GM12864 (cell line): ENCODE data around the gene CHI3L2.
"Not testable (repeated sequence)": the region's sequence is repeated elsewhere in the genome, so short reads cannot be mapped to it uniquely, and the experiment has no call there.

ENCODE experiments used
- DNase-seq: peaks from one replicate; pipeline ENCODE4 v3.0.0-alpha.2; 2011; ENCODE audit warnings: low read depth
- H3K4me3 ChIP-seq: 2 replicates; pipeline ENCODE4 v1.5.1; 2011; ENCODE audit warnings: mild to moderate bottlenecking, low read depth, low read length, control low read depth
- CTCF ChIP-seq: IDR thresholded peaks from 2 replicates; pipeline ENCODE4 v1.5.1; 2011; ENCODE audit warnings: low read depth, mild to moderate bottlenecking, moderate library complexity, low read length, control low read depth, inconsistent platforms; ENCODE audit errors: missing control alignments

CHI3L2 gene

DNA sequence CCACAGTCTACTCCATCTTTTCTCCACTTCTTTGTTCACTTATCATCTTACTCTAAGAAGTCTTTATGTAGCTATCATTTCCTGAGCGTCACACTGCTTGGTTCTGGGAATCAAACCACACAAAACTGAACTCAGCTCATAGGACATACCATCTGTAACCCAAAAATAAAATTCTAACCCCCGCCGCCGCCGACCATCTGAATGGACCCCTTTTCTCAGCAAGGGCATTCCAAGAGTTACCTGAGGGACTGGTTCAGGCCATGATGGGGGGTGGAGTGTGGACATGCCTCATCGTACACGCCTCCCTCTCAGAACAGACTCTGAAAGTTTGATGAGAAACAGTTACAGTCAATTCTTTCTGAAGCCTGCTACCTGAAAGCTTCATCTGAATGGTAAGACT lies 12.6 kb upstream of the CHI3L2 start:
- peak overlapping the region; percentile 17; the same call in 1 of the 2 replicates for H3K4me3 ChIP-seq
- no peak for TF ChIP-seq CTCF
- peak; percentile 79 for DNase-seq

DNA sequence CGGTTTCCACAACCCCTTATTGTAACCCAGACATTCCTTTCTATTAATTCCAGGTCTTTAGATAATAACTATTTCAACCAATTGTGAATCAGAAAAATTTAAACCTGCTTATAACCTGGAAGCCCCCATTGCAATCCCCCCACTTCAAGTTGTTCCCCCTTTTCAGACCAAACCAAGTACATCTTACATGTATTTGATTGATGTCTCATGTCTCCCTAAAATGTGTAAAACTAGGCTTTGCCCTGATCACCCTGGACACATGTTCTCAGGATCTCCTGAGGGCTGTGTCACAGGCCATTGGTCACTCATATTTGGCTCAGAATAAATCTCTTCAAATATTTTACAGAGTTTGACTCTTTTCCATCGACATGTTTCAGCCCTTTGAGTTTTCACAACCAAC lies 12.2 kb upstream of the CHI3L2 start:
- not testable (repeated sequence) for DNase-seq
- peak overlapping the region; percentile 17; the same call in 1 of the 2 replicates for H3K4me3 ChIP-seq

DNA sequence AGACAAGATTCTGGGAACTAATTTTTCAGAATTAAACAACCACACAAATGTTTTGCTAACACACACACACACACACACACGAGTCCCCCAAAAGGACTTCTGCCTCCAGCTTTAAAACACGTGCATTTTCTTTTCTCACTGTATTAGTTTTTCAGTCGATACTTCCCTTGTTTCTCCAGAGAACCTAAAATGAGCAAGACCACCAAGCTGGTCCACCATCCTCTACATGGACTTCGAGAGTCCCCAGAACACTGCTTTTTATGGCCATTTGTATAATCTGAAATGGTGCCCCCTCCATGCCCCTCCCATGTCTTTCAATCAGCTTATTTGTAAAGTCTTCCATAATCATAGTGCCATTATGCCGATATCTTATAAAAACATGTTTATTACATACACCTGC lies 10.8 kb upstream of the CHI3L2 start:
- TF ChIP-seq CTCF: no peak
- no peak for DNase-seq
- no peak overlapping the region; the same call in 1 of the 2 replicates for H3K4me3 ChIP-seq

GRCh38 chr1:111217183-111217910 lies 10.2 kb upstream of the CHI3L2 start:
- TF ChIP-seq CTCF: no peak
- no peak overlapping the region for H3K4me3 ChIP-seq
- DNase-seq: no peak

- no peak for TF ChIP-seq CTCF
- no peak overlapping the region for H3K4me3 ChIP-seq
- DNase-seq: no peak
Measured at GRCh38 chr1:111218701-111219556, 8.6 kb upstream of the CHI3L2 start.

DNA sequence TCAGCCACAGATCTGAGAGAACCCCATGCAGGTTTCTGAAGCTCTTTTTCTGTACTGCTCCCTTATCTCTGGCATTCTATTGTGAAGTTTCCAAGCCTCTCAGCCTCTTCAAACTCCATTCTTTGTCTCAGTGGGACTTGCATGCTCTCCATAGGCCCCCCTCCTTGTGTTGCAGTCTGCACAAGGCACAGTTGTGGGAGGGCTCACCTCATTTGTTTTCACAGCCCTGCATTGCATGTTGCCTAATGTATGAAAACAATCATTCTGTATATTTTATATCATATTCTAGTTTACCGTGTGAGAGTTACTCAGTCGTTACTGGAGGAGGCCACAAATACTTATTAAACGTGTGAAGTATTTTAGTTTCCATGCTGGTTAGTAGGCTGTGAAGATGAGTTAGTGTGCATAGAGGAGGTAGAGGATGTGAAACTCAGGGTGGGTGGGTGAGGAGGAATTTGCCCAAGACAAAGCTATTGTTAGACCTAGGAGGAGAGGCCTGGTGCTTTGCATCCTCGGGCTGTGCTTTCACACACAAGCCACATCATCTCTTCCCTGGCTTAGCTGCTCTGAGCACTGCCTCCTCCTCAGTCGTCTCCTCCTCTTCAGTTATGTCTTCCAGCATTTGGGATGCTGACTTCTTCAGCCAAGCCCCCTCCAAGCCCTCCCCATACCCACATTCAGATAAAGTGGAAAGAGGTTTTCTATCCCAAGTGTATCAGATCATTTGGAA lies 7.8 kb upstream of the CHI3L2 start:
- TF ChIP-seq CTCF: no peak
- peak; percentile 98 for DNase-seq
- H3K4me3 ChIP-seq: no peak overlapping the region

DNA sequence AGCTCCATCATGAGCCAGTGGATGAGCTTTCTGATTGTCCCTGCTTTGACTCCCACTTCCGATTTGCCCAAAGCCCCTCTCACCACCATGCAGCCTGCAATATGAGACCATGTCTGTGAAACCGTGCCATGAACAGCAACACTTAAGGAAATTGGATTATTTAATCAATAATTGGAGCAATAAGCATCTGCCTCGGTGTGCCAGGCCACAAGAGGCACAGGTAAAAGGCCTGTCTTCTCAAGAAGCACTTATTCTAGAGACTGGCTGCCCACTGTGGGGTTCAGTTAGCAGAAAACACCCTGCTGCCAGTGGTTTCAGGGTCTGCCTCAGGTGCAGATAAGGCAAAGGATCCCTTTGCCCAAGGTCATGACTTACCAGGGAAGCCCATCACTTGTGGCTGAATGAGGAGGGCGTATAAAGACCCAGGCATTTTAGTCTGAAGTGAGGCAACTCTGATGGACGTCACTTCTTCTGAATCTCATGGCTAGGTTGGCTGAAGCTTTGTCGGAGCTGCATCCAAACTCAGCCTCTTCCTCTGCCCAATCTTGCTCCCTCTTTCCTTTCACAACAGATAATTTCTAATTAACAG lies 7.1 kb upstream of the CHI3L2 start:
- DNase-seq: no peak
- H3K4me3 ChIP-seq: no peak overlapping the region
- no peak for TF ChIP-seq CTCF
